ENCODE results near the gene TAS2R46. TPM values are rescaled to one million over a fixed set of nuclear protein-coding genes. Genes with fewer than 3 reads are reported as not detected.
A peak's percentile ranks its signal among the peaks of the same experiment; 100 is the strongest.

The TAS2R46 gene
- total RNA-seq, 8 experiments from 2014 or later: 0.83 to 9.3 (median 1.8) TPM

DNA sequence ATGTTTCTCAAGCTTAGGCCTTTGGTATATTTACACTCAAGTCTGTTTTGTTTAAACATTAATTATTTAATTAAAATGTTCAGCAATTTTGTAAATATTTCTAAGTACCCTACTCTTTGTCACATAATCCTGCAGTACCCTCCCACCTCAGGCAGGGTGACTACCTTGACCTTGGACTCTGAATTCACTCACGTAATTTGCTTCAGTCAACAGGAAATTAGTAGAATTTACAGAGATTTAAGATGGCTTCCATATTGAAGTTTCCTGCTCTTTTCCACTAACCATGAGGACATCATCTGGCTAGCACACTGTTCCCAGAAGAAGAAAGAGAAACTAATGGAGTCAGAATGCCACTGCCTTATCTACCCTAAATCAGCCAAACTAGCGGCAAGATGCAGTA lies 38.7 kb downstream of the TAS2R46 start:
- H3K27ac ChIP-seq: no peak overlapping the region
- WGBS, 10 experiments: 83 to 100% (median 100%) methylated on average over 1 to 2 of the region's 2 CpGs
- H3K4me3 ChIP-seq: no peak overlapping the region
- no peak for ATAC-seq (replicated peaks in 6 of 8)
- in situ Hi-C loops (cut with MboI; ENCODE audit: low pct_unique_long_range_greater_than_20kb in 2 of 9, low sequenced_read_pairs in 9 of 9, unreplicated experiment in 9 of 9): no loop called here
- no peaks in the 10 kb centered on the region for H3K4me1 ChIP-seq (replicated peaks in 1 of 2)

DNA sequence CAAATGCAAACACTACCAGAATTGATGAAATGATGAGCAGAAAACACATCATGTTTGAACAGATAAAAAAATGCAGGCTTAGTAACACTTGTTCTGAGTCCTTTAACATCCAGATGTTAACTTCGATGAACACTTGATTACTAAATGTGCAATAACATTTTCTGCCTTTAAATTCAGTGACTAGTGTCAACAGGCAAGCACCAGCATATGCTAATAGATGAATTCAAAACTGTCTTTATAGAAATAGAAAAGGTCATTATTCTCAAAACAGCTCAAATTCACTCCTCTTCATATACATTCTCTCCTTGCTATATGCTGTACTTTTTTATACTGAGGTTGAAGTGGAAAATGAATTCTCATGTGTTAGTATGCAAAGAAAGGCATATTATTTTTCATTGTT lies 39.6 kb downstream of the TAS2R46 start, which contains the start of gene TAS2R19:
Gene TAS2R19 (minus strand): TSS at position 101 of the 400 bp plus-strand sequence. CDS start 49 bp downstream, at position 52.
- H3K27ac ChIP-seq: no peak within 1 kb of the TSS
- no peaks in the 10 kb centered on the region for H3K4me1 ChIP-seq (replicated peaks in 1 of 2)
- WGBS, 10 experiments: 0 to 100% (median 57%) methylated on average over 1 of the region's 1 CpG; no CpG with 5 or more reads in 2 of the 10 experiments
- ATAC-seq (replicated peaks in 6 of 8): no peak
- in situ Hi-C loops (cut with MboI; ENCODE audit: low pct_unique_long_range_greater_than_20kb in 2 of 9, low sequenced_read_pairs in 9 of 9, unreplicated experiment in 9 of 9): no loop called here
- no peak within 1 kb of the TSS for H3K4me3 ChIP-seq

- WGBS, 10 experiments: 55 to 100% (median 92%) methylated on average over 1 of the region's 1 CpG; no CpG with 5 or more reads in 1 of the 10 experiments
- no peak overlapping the region for H3K27ac ChIP-seq
- H3K4me3 ChIP-seq: no peak overlapping the region
- no peaks in the 10 kb centered on the region for H3K4me1 ChIP-seq (replicated peaks in 1 of 2)
- in situ Hi-C loops (cut with MboI; ENCODE audit: low pct_unique_long_range_greater_than_20kb in 2 of 9, low sequenced_read_pairs in 9 of 9, unreplicated experiment in 9 of 9): no loop called here
- ATAC-seq (replicated peaks in 6 of 8): peak in 3 of 8 experiments; percentile 36 to 75 (median 50)
Measured at GRCh38 chr12:11016937-11017336, 45.2 kb downstream of the TAS2R46 start.

GRCh38 chr12:11015775-11016430 lies 46.2 kb downstream of the TAS2R46 start:
- in situ Hi-C loops (cut with MboI; ENCODE audit: low pct_unique_long_range_greater_than_20kb in 2 of 9, low sequenced_read_pairs in 9 of 9, unreplicated experiment in 9 of 9): no loop called here
- Histone ChIP-seq H3K27ac (no peak overlapping the region), H3K4me3 (no peak overlapping the region), H3K4me1 (replicated peaks in 1 of 2) (no peaks in the 10 kb centered on the region)
- 60 to 100% (median 86%) methylated on average over 1 to 4 of the region's 4 CpGs; no CpG with 5 or more reads in 1 of the 10 experiments for WGBS, 10 experiments
- ATAC-seq (replicated peaks in 6 of 8): peak in 3 of 8 experiments; percentile 43 to 78 (median 60)

GRCh38 chr12:11014234-11014633 lies 47.9 kb downstream of the TAS2R46 start:
- no peaks in the 10 kb centered on the region for H3K4me1 ChIP-seq (replicated peaks in 1 of 2)
- no peak overlapping the region for H3K27ac ChIP-seq
- H3K4me3 ChIP-seq: no peak overlapping the region
- in situ Hi-C loops (cut with MboI; ENCODE audit: low pct_unique_long_range_greater_than_20kb in 2 of 9, low sequenced_read_pairs in 9 of 9, unreplicated experiment in 9 of 9): no loop called here
- ATAC-seq (replicated peaks in 6 of 8): peak in 2 of 8 experiments; percentile 61 to 63

Other genes starting within 250 kb of the TAS2R46 start
- gene TAS2R10, start 235.9 kb downstream of the TAS2R46 start, total RNA-seq: 1 to 10 TPM in 6 of 8 experiments, under 1 TPM in 2; 0.50 to 3.3 (median 1.6) TPM
- 10 to 100 TPM in 1 of 8 experiments, 1 to 10 TPM in 7; 4.2 to 13.9 (median 6.8) TPM for gene PRR4, start 212.8 kb downstream of the TAS2R46 start, total RNA-seq
- gene PRH1, start 178.0 kb downstream of the TAS2R46 start, total RNA-seq: 10 to 100 TPM; 14.8 to 57.0 (median 28.8) TPM
- 1 to 10 TPM in 7 of 8 experiments, under 1 TPM in 1; 0.63 to 7.7 (median 1.6) TPM for gene TAS2R13, start 152.7 kb downstream of the TAS2R46 start, total RNA-seq
- 1 to 10 TPM in 4 of 8 experiments, under 1 TPM in 2, not detected in 2; 0.78 to 3.9 (median 1.4) TPM for gene PRH2, start 133.1 kb downstream of the TAS2R46 start, total RNA-seq
- 10 to 100 TPM in 1 of 8 experiments, 1 to 10 TPM in 7; 2.6 to 12.9 (median 4.0) TPM for gene TAS2R14, start 123.0 kb downstream of the TAS2R46 start, total RNA-seq
- gene TAS2R50, start 75.4 kb downstream of the TAS2R46 start, total RNA-seq: 1 to 10 TPM in 6 of 8 experiments, under 1 TPM in 2; 0.75 to 7.2 (median 1.8) TPM
- gene TAS2R20, start 64.0 kb downstream of the TAS2R46 start, total RNA-seq: 10 to 100 TPM in 1 of 8 experiments, 1 to 10 TPM in 6, under 1 TPM in 1; 0.96 to 13.2 (median 3.2) TPM
- 10 to 100 TPM in 2 of 8 experiments, 1 to 10 TPM in 6; 1.5 to 16.7 (median 5.1) TPM for gene TAS2R19, start 39.7 kb downstream of the TAS2R46 start, total RNA-seq
- 10 to 100 TPM in 2 of 8 experiments, 1 to 10 TPM in 6; 2.5 to 17.5 (median 4.7) TPM for gene TAS2R31, start 30.9 kb downstream of the TAS2R46 start, total RNA-seq
- 1 to 10 TPM in 5 of 8 experiments, under 1 TPM in 3; 0.65 to 5.2 (median 1.7) TPM for gene TAS2R43, start 30.0 kb upstream of the TAS2R46 start, total RNA-seq
- 10 to 100 TPM in 2 of 8 experiments, 1 to 10 TPM in 5, under 1 TPM in 1; 0.96 to 23.4 (median 3.9) TPM for gene TAS2R30, start 72.3 kb upstream of the TAS2R46 start, total RNA-seq
- 10 to 100 TPM; 10.9 to 80.5 (median 15.5) TPM for gene SMIM10L1, start 108.9 kb upstream of the TAS2R46 start, total RNA-seq
- gene TAS2R42, start 124.6 kb upstream of the TAS2R46 start, total RNA-seq: 1 to 10 TPM in 2 of 8 experiments, under 1 TPM in 3, not detected in 3; 0.11 to 2.8 (median 0.62) TPM
- gene PRB3, start 207.4 kb upstream of the TAS2R46 start, total RNA-seq: 1 to 10 TPM in 3 of 8 experiments, under 1 TPM in 3, not detected in 2; 0.32 to 1.7 (median 0.86) TPM
- gene PRB4, start 248.1 kb upstream of the TAS2R46 start, total RNA-seq: 10 to 100 TPM in 1 of 8 experiments, 1 to 10 TPM in 1, under 1 TPM in 2, not detected in 4; 0.54 to 15.8 (median 1.0) TPM